Skeletal muscle satellite cell (primary cell): Measurements from ENCODE around the gene OR1F1.
A peak's percentile ranks its signal among the peaks of the same experiment; 100 is the strongest.

ENCODE experiments used
- H3K27me3 ChIP-seq: 2 replicates; pipeline ENCODE4 v1.7.0; 2013; ENCODE audit warnings: low read length; ENCODE audit not compliant: control insufficient read depth, insufficient read depth
- H3K36me3 ChIP-seq: 2 replicates; pipeline ENCODE4 v1.7.0; 2013; ENCODE audit warnings: mild to moderate bottlenecking, control low read depth, low read length; ENCODE audit not compliant: insufficient read depth
- H3K4me1 ChIP-seq: 2 replicates; pipeline ENCODE4 v1.7.0; 2013; ENCODE audit warnings: low read length; ENCODE audit not compliant: control insufficient read depth, insufficient read depth
- H3K4me2 ChIP-seq: 2 replicates; pipeline ENCODE4 v1.7.0; 2013; ENCODE audit warnings: mild to moderate bottlenecking, low read length
- H3K4me3 ChIP-seq: 2 replicates; pipeline ENCODE4 v1.7.0; 2013; ENCODE audit warnings: low read length
- H3K9ac ChIP-seq: 2 replicates; pipeline ENCODE4 v1.7.0; 2013; ENCODE audit warnings: mild to moderate bottlenecking, low read depth, low read length, moderate library complexity
- H3K9me3 ChIP-seq: replicated peaks from 2 replicates; pipeline ENCODE4 v1.7.0; 2013; ENCODE audit warnings: mild to moderate bottlenecking, control low read depth, low read length

Gene OR1F1

GRCh38 chr16:3144321-3144983 is 43.6 kb upstream of the OR1F1 start:
- H3K4me3 ChIP-seq, result no peak overlapping the region
- H3K36me3 ChIP-seq, result peaks cover 22% of the 10 kb centered on the region
- H3K27me3 ChIP-seq, result no peaks in the 10 kb centered on the region
- no peaks in the 10 kb centered on the region for H3K9me3 ChIP-seq
- peaks cover 2% of the 10 kb centered on the region for H3K4me1 ChIP-seq
- H3K9ac ChIP-seq, result no peak overlapping the region
- H3K4me2 ChIP-seq, result no peak overlapping the region

- Histone ChIP-seq H3K9ac (no peak overlapping the region), H3K4me3 (no peak overlapping the region), H3K36me3 (peaks cover 22% of the 10 kb centered on the region), H3K27me3 (no peaks in the 10 kb centered on the region), H3K4me2 (no peak overlapping the region), H3K4me1 (peaks cover 9% of the 10 kb centered on the region), H3K9me3 (no peaks in the 10 kb centered on the region)
Measured at GRCh38 chr16:3145151-3145550, 42.9 kb upstream of the OR1F1 start.

DNA sequence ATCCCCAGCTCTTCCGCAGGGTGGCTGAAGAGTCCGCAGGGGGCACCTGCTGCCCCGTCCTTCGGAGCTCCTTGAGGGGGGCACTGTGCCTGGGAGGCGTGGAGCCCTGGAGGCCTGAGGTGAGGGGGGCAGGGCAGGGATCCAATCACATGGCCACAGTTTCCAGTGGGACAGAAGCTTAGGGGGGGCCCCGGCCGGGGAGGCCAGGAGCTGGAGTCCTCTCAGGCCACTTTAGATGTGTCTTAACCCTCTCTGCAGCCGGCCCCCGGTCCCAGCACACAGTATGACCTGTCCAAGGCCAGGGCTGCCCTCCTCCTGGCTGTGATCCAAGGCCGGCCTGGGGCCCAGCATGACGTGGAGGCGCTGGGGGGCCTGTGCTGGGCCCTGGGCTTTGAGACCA is 42.3 kb upstream of the OR1F1 start:
- peaks cover 22% of the 10 kb centered on the region for H3K36me3 ChIP-seq
- no peaks in the 10 kb centered on the region for H3K27me3 ChIP-seq
- no peak overlapping the region for H3K4me3 ChIP-seq
- no peak overlapping the region for H3K9ac ChIP-seq
- H3K9me3 ChIP-seq, result no peaks in the 10 kb centered on the region
- H3K4me2 ChIP-seq, result no peak overlapping the region
- peaks cover 9% of the 10 kb centered on the region for H3K4me1 ChIP-seq

DNA sequence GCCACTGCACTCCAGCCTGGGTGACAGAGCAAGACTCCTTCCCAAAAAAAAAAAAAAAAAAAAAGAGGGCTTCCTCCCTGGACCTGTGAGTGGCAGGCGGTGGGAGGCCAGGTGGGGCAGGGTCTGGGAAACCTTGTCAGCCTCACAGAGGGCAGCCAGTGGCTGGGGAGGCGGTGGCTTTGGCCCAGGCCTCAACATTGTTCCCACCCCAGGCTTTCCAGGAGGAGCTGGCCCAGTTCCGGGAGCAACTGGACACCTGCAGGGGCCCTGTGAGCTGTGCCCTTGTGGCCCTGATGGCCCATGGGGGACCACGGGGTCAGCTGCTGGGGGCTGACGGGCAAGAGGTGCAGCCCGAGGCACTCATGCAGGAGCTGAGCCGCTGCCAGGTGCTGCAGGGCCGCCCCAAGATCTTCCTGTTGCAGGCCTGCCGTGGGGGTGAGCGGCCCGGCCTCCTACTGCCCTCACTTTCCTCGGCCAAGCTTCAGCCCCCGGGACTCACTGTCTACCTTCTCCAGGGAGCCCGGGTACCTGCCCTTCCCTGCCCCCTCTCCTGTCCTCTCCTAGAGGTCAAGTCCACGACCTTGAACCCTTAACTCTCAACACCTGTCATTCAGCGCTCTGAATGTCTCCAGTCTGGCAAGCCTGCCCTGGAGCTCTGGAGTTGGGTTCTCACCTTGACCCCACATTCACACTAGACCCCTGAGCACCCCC is 40.8 kb upstream of the OR1F1 start:
- Histone ChIP-seq H3K9me3 (no peaks in the 10 kb centered on the region), H3K4me2 (no peak overlapping the region), H3K4me1 (peaks cover 15% of the 10 kb centered on the region), H3K27me3 (no peaks in the 10 kb centered on the region), H3K4me3 (no peak overlapping the region), H3K36me3 (peaks cover 7% of the 10 kb centered on the region), H3K9ac (no peak overlapping the region)

GRCh38 chr16:3147757-3148104 is 40.3 kb upstream of the OR1F1 start:
- Histone ChIP-seq H3K27me3 (no peaks in the 10 kb centered on the region), H3K36me3 (peaks cover 2% of the 10 kb centered on the region), H3K9ac (no peak overlapping the region), H3K4me3 (no peak overlapping the region), H3K4me2 (no peak overlapping the region), H3K9me3 (no peaks in the 10 kb centered on the region), H3K4me1 (peaks cover 15% of the 10 kb centered on the region)

- H3K4me2 ChIP-seq, result no peak overlapping the region
- no peaks in the 10 kb centered on the region for H3K9me3 ChIP-seq
- no peak overlapping the region for H3K4me3 ChIP-seq
- no peaks in the 10 kb centered on the region for H3K36me3 ChIP-seq
- peaks cover 15% of the 10 kb centered on the region for H3K4me1 ChIP-seq
- no peak overlapping the region for H3K9ac ChIP-seq
- no peaks in the 10 kb centered on the region for H3K27me3 ChIP-seq
Measured at GRCh38 chr16:3148256-3149192, 39.5 kb upstream of the OR1F1 start.

- H3K9ac ChIP-seq, result peak overlapping the region; percentile 93
- H3K4me1 ChIP-seq, result peaks cover 15% of the 10 kb centered on the region
- no peaks in the 10 kb centered on the region for H3K9me3 ChIP-seq
- peak overlapping the region; percentile 90 for H3K4me3 ChIP-seq
- no peaks in the 10 kb centered on the region for H3K36me3 ChIP-seq
- peak overlapping the region; percentile 100 for H3K4me2 ChIP-seq
- H3K27me3 ChIP-seq, result no peaks in the 10 kb centered on the region
Measured at GRCh38 chr16:3149193-3149530, 38.8 kb upstream of the OR1F1 start.

DNA sequence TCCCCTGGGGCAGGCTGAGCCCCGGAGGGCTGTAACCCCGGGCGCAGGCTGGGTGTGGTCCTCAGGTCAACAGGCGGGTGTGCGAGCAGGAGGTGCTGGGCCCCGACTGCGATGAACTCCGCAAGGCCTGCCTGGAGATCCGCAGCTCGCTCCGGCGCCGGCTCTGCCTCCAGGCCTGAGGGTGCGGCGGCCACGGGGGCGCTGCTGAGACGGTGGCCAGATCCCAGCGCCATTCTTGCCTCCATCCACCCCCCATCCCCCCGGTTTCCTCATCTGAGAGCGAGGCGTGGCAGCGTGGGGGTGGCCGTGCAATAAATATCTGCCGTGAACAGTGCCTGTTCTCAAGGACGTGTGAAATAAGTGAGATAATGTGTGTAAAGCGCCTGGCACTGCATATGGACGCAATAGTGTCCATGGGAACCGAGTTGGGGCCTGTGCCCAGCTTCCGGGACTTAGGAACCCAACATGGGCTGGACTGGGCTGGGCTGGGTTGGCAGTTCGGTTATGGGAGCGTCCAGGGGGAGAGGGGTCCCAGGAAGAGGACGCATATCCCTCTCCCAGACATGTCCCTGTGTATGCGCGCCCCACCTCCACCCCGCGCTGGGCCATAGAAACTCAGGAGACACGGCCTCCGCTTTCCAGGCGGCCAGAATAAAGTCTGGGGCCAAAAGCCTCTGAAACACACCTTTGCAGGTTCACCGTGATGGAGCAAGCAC is 38.2 kb upstream of the OR1F1 start:
- Histone ChIP-seq H3K4me2 (peak overlapping the region; percentile 100), H3K9me3 (no peaks in the 10 kb centered on the region), H3K4me3 (peak overlapping the region; percentile 90), H3K4me1 (peaks cover 15% of the 10 kb centered on the region), H3K9ac (peak overlapping the region; percentile 93), H3K36me3 (no peaks in the 10 kb centered on the region), H3K27me3 (no peaks in the 10 kb centered on the region)

DNA sequence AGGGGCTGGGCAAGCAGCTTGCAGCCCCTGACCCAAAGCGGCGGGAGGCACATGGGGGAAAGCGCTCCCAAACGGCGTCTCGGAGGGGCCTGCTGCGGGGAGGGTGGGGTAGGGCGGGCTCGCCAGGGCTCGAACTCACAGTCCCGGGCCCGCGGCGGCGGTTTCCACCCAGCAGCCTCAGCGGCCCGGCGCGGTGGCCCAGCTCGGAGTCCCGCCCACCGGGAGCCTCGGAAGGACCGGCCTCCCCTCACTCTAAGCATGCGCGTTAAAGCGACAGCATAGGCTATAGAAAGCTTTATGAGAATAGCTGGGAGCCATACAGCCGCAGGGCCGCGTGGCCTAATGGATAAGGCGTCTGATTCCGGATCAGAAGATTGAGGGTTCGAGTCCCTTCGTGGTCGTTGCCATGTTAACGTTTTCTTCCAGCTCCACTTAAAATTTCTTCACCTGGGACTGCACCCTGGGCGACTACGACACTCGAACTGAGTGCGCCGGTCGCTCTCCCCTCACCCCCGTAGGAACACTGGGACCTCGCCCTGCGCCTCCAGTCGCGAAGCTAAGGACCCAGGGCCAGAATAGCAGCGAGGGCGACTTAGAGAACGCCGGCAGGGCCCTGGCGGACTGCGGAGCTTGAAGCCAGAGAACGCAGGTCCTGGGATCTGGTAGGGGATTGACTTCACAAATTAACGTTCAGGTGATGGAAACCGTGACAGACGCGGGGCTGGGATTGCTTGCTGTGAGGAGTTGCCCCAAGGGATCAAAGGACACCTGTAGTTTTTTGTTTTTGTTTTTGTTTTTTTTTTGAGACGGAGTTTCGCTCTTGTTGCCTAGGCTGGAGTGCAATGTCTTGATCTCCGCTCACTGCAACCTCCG is 37.4 kb upstream of the OR1F1 start:
- Histone ChIP-seq H3K27me3 (no peaks in the 10 kb centered on the region), H3K9ac (peak overlapping the region; percentile 93), H3K9me3 (no peaks in the 10 kb centered on the region), H3K36me3 (no peaks in the 10 kb centered on the region), H3K4me1 (peaks cover 15% of the 10 kb centered on the region), H3K4me2 (peak overlapping the region; percentile 100), H3K4me3 (peak overlapping the region; percentile 90)

GRCh38 chr16:3152027-3152276 is 36.1 kb upstream of the OR1F1 start:
- peaks cover 15% of the 10 kb centered on the region for H3K4me1 ChIP-seq
- H3K9me3 ChIP-seq, result no peaks in the 10 kb centered on the region
- peak overlapping the region; percentile 71 for H3K4me3 ChIP-seq
- H3K4me2 ChIP-seq, result peak overlapping the region; percentile 84
- H3K27me3 ChIP-seq, result no peaks in the 10 kb centered on the region
- no peak overlapping the region for H3K9ac ChIP-seq
- H3K36me3 ChIP-seq, result no peaks in the 10 kb centered on the region
